Activated B cell treated with CpG ODN at 0.5 μM for 24 hours (primary cell): ENCODE results near the gene OR6V1. TPM values are rescaled to one million over a fixed set of nuclear protein-coding genes. Genes with fewer than 3 reads are reported as not detected.

ENCODE experiments used
- ATAC-seq: fragments of 200-7000 bp; cut with Tn5 transposase; one replicate; pipeline ENCODE4 v1.10.0; 2021; ENCODE audit warnings: low read depth, mild to moderate bottlenecking, moderate library complexity
- CTCF ChIA-PET: fragments of 350-600 bp; sonication (Branson Sonifier 250); formaldehyde crosslinking; loops from one replicate; lab custom pipeline; 2021; ENCODE audit warnings: antibody characterized with exemption; lab: Charles Lee
- POLR2A ChIA-PET: fragments of 350-600 bp; sonication (Branson Sonifier 250); formaldehyde crosslinking; loops from one replicate; lab custom pipeline; 2021; ENCODE audit warnings: antibody characterized with exemption; lab: Charles Lee
- DNase-seq: peaks from one replicate; pipeline ENCODE4 v3.0.0; 2022
- H3K27ac Mint-ChIP-seq: one replicate; pipeline ENCODE4 v1.8.0; 2020; ENCODE audit warnings: mixed read lengths
- H3K27me3 Mint-ChIP-seq: one replicate; pipeline ENCODE4 v1.8.0; 2021; ENCODE audit warnings: mixed read lengths
- H3K36me3 Mint-ChIP-seq: one replicate; pipeline ENCODE4 v1.8.0; 2021; ENCODE audit warnings: low read depth, mixed read lengths
- H3K4me1 Mint-ChIP-seq: one replicate; pipeline ENCODE4 v1.8.0; 2021; ENCODE audit warnings: mixed read lengths
- H3K4me3 Mint-ChIP-seq: one replicate; pipeline ENCODE4 v1.8.0; 2020; ENCODE audit warnings: mild to moderate bottlenecking, mixed read lengths
- H3K9me3 Mint-ChIP-seq: one replicate; pipeline ENCODE4 v1.8.0; 2020; ENCODE audit warnings: mixed read lengths
- CTCF ChIP-seq: fragments of 200-600 bp; IDR thresholded peaks from one replicate; pipeline ENCODE4 v1.8.0; 2022; ENCODE audit warnings: antibody characterized with exemption, mild to moderate bottlenecking
- intact Hi-C: fragments of 100-400 bp; cut with micrococcal nuclease; formaldehyde crosslinking; loops from one replicate; pipeline ENCODE4 v1.15.1; 2024
- total RNA-seq: library from RNA; stranded (reverse); gene quantifications from 2 replicates; pipeline ENCODE4 v1.2.3, GENCODE V29; 2022

Gene OR6V1
- total RNA-seq, 1 donor from 2014 or later, result not detected

- Mint-ChIP-seq H3K36me3 (no peaks in the 10 kb centered on the region), H3K4me3 (no peak overlapping the region), H3K27ac (no peak overlapping the region), H3K9me3 (no peaks in the 10 kb centered on the region), H3K4me1 (peaks cover 32% of the 10 kb centered on the region), H3K27me3 (no peaks in the 10 kb centered on the region)
- POLR2A ChIA-PET, result no interaction called here
- DNase-seq (no peak), ATAC-seq (no peak)
- no peak for TF ChIP-seq CTCF
- CTCF ChIA-PET, result interaction anchor here (1.0 kb wide), 1 partner anchor 172 kb away, joined by 3 read pairs; no protein-coding TSS in a partner anchor
- intact Hi-C loops, result no loop called here
Measured at GRCh38 chr7:143043391-143043790, 8.8 kb upstream of the OR6V1 start.

GRCh38 chr7:143046426-143046851 lies 5.7 kb upstream of the OR6V1 start:
- Mint-ChIP-seq H3K4me1 (peaks cover 44% of the 10 kb centered on the region), H3K27me3 (no peaks in the 10 kb centered on the region), H3K4me3 (no peak overlapping the region), H3K27ac (no peak overlapping the region), H3K9me3 (no peaks in the 10 kb centered on the region), H3K36me3 (no peaks in the 10 kb centered on the region)
- ATAC-seq (no peak), DNase-seq (no peak)
- intact Hi-C loops, result no loop called here
- ChIA-PET CTCF (no interaction called here), POLR2A (no interaction called here)
- no peak for TF ChIP-seq CTCF

DNA sequence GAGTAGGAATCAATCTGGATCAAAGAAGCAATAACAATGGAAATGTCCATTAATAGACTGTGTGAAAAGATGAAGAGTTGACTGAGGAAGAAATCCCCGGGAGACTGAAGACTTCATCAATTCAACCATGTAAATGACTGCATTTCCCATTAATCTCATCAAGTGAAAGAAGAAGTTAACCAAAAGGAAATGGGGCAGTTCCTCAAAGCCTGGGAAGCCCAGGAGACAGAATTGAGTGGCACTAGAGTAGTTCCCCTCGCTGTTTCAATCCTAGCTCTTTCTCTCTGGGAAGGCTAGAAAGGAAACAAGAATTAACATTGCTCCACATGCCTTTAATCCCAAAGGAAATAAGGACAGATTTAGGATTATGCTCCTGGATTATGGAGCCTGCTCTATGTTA lies 4.8 kb upstream of the OR6V1 start:
- intact Hi-C loops, result no loop called here
- DNase-seq (no peak), ATAC-seq (no peak)
- POLR2A ChIA-PET, result no interaction called here
- CTCF ChIA-PET, result interaction anchor here (1.0 kb wide), 1 partner anchor 10 kb away, joined by 3 read pairs; no protein-coding TSS in a partner anchor
- H3K27ac Mint-ChIP-seq, result no peak overlapping the region
- no peaks in the 10 kb centered on the region for H3K27me3 Mint-ChIP-seq
- H3K9me3 Mint-ChIP-seq, result no peaks in the 10 kb centered on the region
- no peaks in the 10 kb centered on the region for H3K36me3 Mint-ChIP-seq
- TF ChIP-seq CTCF, result no peak
- peaks cover 46% of the 10 kb centered on the region for H3K4me1 Mint-ChIP-seq
- H3K4me3 Mint-ChIP-seq, result no peak overlapping the region

GRCh38 chr7:143048827-143049226 lies 3.3 kb upstream of the OR6V1 start:
- POLR2A ChIA-PET, result interaction anchor here (1.0 kb wide), 1 partner anchor 35 kb away, joined by 3 read pairs; no protein-coding TSS in a partner anchor
- Mint-ChIP-seq H3K4me3 (no peak overlapping the region), H3K36me3 (no peaks in the 10 kb centered on the region), H3K9me3 (no peaks in the 10 kb centered on the region), H3K27me3 (no peaks in the 10 kb centered on the region), H3K27ac (no peak overlapping the region), H3K4me1 (peaks cover 44% of the 10 kb centered on the region)
- DNase-seq (no peak), ATAC-seq (no peak)
- CTCF ChIA-PET, result interaction anchor here (1.0 kb wide), 1 partner anchor 44 kb away, joined by 3 read pairs; no protein-coding TSS in a partner anchor
- intact Hi-C loops, result no loop called here
- no peak for TF ChIP-seq CTCF

DNA sequence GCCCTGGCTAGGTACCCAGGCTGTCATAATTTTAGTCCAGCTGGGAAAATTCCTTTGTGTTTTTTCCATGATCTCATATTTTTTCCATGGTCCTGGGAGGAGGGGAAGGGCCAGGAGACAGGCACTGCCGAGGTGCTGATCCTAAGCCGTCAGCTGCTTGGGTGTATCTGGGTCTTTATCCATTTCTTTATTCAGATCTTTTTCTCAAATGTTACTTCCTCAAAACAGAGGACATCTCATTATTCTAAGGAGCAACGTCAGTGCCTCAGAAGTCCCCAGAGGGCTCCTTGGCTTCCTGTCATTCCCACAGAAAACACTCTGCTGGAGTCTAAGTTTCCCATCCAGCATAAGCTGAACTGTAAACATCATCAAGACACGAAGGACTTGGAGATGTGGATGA lies 2.8 kb upstream of the OR6V1 start:
- Mint-ChIP-seq H3K4me1 (peaks cover 45% of the 10 kb centered on the region), H3K4me3 (no peak overlapping the region), H3K27ac (peak overlapping the region; percentile 20), H3K9me3 (no peaks in the 10 kb centered on the region), H3K27me3 (no peaks in the 10 kb centered on the region), H3K36me3 (no peaks in the 10 kb centered on the region)
- DNase-seq, result no peak
- ATAC-seq, result peak; percentile 25
- ChIA-PET CTCF (interaction anchor here (1.0 kb wide), 1 partner anchor 45 kb away, joined by 3 read pairs; no protein-coding TSS in a partner anchor), POLR2A (interaction anchor here (1.0 kb wide), 1 partner anchor 36 kb away, joined by 3 read pairs; no protein-coding TSS in a partner anchor)
- TF ChIP-seq CTCF, result no peak
- intact Hi-C loops, result no loop called here
